GM19043 (cell line): ENCODE measurements around the gene SHROOM4.

ENCODE experiments used
- ATAC-seq: cut with Tn5 transposase; IDR thresholded peaks from one replicate; pipeline ENCODE4 v1.9.1; 2021; ENCODE audit warnings: low read depth; ENCODE audit not compliant: unreplicated experiment

SHROOM4 gene

GRCh38 chrX:50779694-50780093 lies 34.3 kb downstream of the SHROOM4 start:
- no peak for ATAC-seq

- ATAC-seq = no peak
Measured at GRCh38 chrX:50778272-50778671, 35.7 kb downstream of the SHROOM4 start.

- no peak for ATAC-seq
Measured at GRCh38 chrX:50776248-50776647, 37.7 kb downstream of the SHROOM4 start.

- ATAC-seq = no peak
Measured at GRCh38 chrX:50771382-50771781, 42.6 kb downstream of the SHROOM4 start.

GRCh38 chrX:50770702-50771101 lies 43.3 kb downstream of the SHROOM4 start:
- ATAC-seq = no peak

GRCh38 chrX:50769389-50770063 lies 44.5 kb downstream of the SHROOM4 start:
- no peak for ATAC-seq

- no peak for ATAC-seq
Measured at GRCh38 chrX:50768801-50769200, 45.2 kb downstream of the SHROOM4 start.

GRCh38 chrX:50765986-50766385 lies 48.0 kb downstream of the SHROOM4 start:
- no peak for ATAC-seq

- no peak for ATAC-seq
Measured at GRCh38 chrX:50762578-50762977, 51.4 kb downstream of the SHROOM4 start.

- ATAC-seq = no peak
Measured at GRCh38 chrX:50756276-50756675, 57.7 kb downstream of the SHROOM4 start.

GRCh38 chrX:50751091-50751490 lies 62.9 kb downstream of the SHROOM4 start:
- no peak for ATAC-seq

GRCh38 chrX:50747471-50747900 lies 66.5 kb downstream of the SHROOM4 start:
- no peak for ATAC-seq

- ATAC-seq = no peak
Measured at GRCh38 chrX:50736656-50737055, 77.3 kb downstream of the SHROOM4 start.

- no peak for ATAC-seq
Measured at GRCh38 chrX:50726296-50726695, 87.7 kb downstream of the SHROOM4 start.

GRCh38 chrX:50725310-50725709 lies 88.7 kb downstream of the SHROOM4 start:
- ATAC-seq = no peak

- ATAC-seq = no peak
Measured at GRCh38 chrX:50723006-50723405, 91.0 kb downstream of the SHROOM4 start.

GRCh38 chrX:50721764-50722521 lies 92.1 kb downstream of the SHROOM4 start:
- ATAC-seq = no peak

- ATAC-seq = no peak
Measured at GRCh38 chrX:50719614-50720013, 94.4 kb downstream of the SHROOM4 start.

- ATAC-seq = no peak
Measured at GRCh38 chrX:50718776-50719175, 95.2 kb downstream of the SHROOM4 start.

- ATAC-seq = no peak
Measured at GRCh38 chrX:50716706-50717105, 97.3 kb downstream of the SHROOM4 start.

GRCh38 chrX:50712777-50713176 lies 101.2 kb downstream of the SHROOM4 start:
- ATAC-seq = no peak

- ATAC-seq = no peak
Measured at GRCh38 chrX:50711907-50712306, 102.1 kb downstream of the SHROOM4 start.
